NCI-H2227 treated with DMSO at 0.1 percent for 48 hours (cell line): ENCODE results near the gene SORCS2.
A peak's percentile ranks its signal among the peaks of the same experiment; 100 is the strongest.

Experiments
- DNase-seq: peaks from one replicate; lab custom pipeline; 2025; lab: John Stamatoyannopoulos, UW

The SORCS2 gene

GRCh38 chr4:7356667-7357310, 164.5 kb downstream of the SORCS2 start:
- no peak for DNase-seq

- no peak for DNase-seq
These were observed 165.0 kb downstream of the SORCS2 start for GRCh38 chr4:7357323-7357722.

- no peak for DNase-seq
These were observed 165.9 kb downstream of the SORCS2 start for GRCh38 chr4:7358100-7358735.

GRCh38 chr4:7359400-7360062, 167.2 kb downstream of the SORCS2 start:
- DNase-seq: peak; percentile 6

GRCh38 chr4:7360806-7361205, 168.5 kb downstream of the SORCS2 start:
- DNase-seq: no peak

- no peak for DNase-seq
These were observed 169.1 kb downstream of the SORCS2 start for GRCh38 chr4:7361280-7361895.

GRCh38 chr4:7362341-7362740, 170.0 kb downstream of the SORCS2 start:
- no peak for DNase-seq

GRCh38 chr4:7362862-7363430, 170.6 kb downstream of the SORCS2 start:
- DNase-seq: no peak

- no peak for DNase-seq
These were observed 172.6 kb downstream of the SORCS2 start for GRCh38 chr4:7364979-7365378.

GRCh38 chr4:7365462-7366179, 173.3 kb downstream of the SORCS2 start:
- peak; percentile 16 for DNase-seq

- DNase-seq: no peak
These were observed 174.0 kb downstream of the SORCS2 start for GRCh38 chr4:7366180-7366945.

GRCh38 chr4:7366954-7367353, 174.6 kb downstream of the SORCS2 start:
- DNase-seq: no peak

- no peak for DNase-seq
These were observed 175.1 kb downstream of the SORCS2 start for GRCh38 chr4:7367406-7367805.

GRCh38 chr4:7367864-7368277, 175.5 kb downstream of the SORCS2 start:
- DNase-seq: no peak

- no peak for DNase-seq
These were observed 176.0 kb downstream of the SORCS2 start for GRCh38 chr4:7368296-7368695.

GRCh38 chr4:7369511-7369910, 177.2 kb downstream of the SORCS2 start:
- DNase-seq: no peak

- DNase-seq: no peak
These were observed 177.7 kb downstream of the SORCS2 start for GRCh38 chr4:7370038-7370437.

GRCh38 chr4:7371210-7371941, 179.0 kb downstream of the SORCS2 start:
- DNase-seq: no peak

GRCh38 chr4:7372673-7373072, 180.3 kb downstream of the SORCS2 start:
- DNase-seq: no peak

GRCh38 chr4:7374571-7374970, 182.2 kb downstream of the SORCS2 start:
- DNase-seq: no peak
